Progenitor cell of endocrine pancreas (in vitro differentiated cells): Measurements from ENCODE around the gene MSMO1. TPM values are rescaled to one million over a fixed set of nuclear protein-coding genes. Genes with fewer than 3 reads are reported as not detected.

Source experiments
- DNase-seq: peaks from one replicate; pipeline ENCODE4 v3.0.0; 2021; ENCODE audit warnings: low spot score; ENCODE audit not compliant: unreplicated experiment
- H3K27ac Mint-ChIP-seq: 2 replicates; pipeline ENCODE4 v1.8.0; 2021; ENCODE audit warnings: mild to moderate bottlenecking, moderate library complexity, mixed read lengths
- H3K27me3 Mint-ChIP-seq: 2 replicates; pipeline ENCODE4 v1.8.0; 2021; ENCODE audit warnings: mixed read lengths
- H3K36me3 Mint-ChIP-seq: 2 replicates; pipeline ENCODE4 v1.8.0; 2022; ENCODE audit warnings: mixed read lengths; ENCODE audit not compliant: insufficient read depth
- H3K4me1 Mint-ChIP-seq: 2 replicates; pipeline ENCODE4 v1.8.0; 2021; ENCODE audit warnings: low read depth, mixed read lengths
- H3K4me3 Mint-ChIP-seq: 2 replicates; pipeline ENCODE4 v1.8.0; 2021; ENCODE audit warnings: low read depth, mild to moderate bottlenecking, moderate library complexity, mixed read lengths
- H3K9me3 Mint-ChIP-seq: 2 replicates; pipeline ENCODE4 v1.8.0; 2021; ENCODE audit warnings: low read depth, mixed read lengths
- CTCF ChIP-seq: fragments of 200-600 bp; sonication (generic); IDR thresholded peaks from one replicate; pipeline ENCODE4 v1.5.0; 2021; ENCODE audit warnings: antibody characterized with exemption, mild to moderate bottlenecking; ENCODE audit not compliant: unreplicated experiment
- total RNA-seq: library from RNA; stranded (reverse); gene quantifications from 2 replicates; pipeline ENCODE4 v1.2.1, GENCODE V29; 2021

MSMO1 gene
- total RNA-seq, 1 donor from 2014 or later = 87.1 TPM

- H3K27ac Mint-ChIP-seq = peak overlapping the region; percentile 52
Observed at GRCh38 chr4:165289423-165289785, 38.1 kb upstream of the MSMO1 start.

GRCh38 chr4:165293061-165293460 lies 34.4 kb upstream of the MSMO1 start:
- H3K9me3 Mint-ChIP-seq = no peaks in the 10 kb centered on the region
- DNase-seq = no peak
- no peak for TF ChIP-seq CTCF
- no peak overlapping the region for H3K4me3 Mint-ChIP-seq
- peaks cover 5% of the 10 kb centered on the region for H3K36me3 Mint-ChIP-seq
- no peaks in the 10 kb centered on the region for H3K27me3 Mint-ChIP-seq
- peaks cover 32% of the 10 kb centered on the region for H3K4me1 Mint-ChIP-seq
- H3K27ac Mint-ChIP-seq = no peak overlapping the region

More at GRCh38 chr4:165289423-165289785, 38.1 kb upstream of the MSMO1 start:
- no peak for TF ChIP-seq CTCF
- Mint-ChIP-seq H3K36me3 (peaks cover 11% of the 10 kb centered on the region), H3K27me3 (no peaks in the 10 kb centered on the region), H3K9me3 (peaks cover 4% of the 10 kb centered on the region), H3K4me1 (peaks cover 11% of the 10 kb centered on the region), H3K4me3 (no peak overlapping the region)
- DNase-seq = no peak

DNA sequence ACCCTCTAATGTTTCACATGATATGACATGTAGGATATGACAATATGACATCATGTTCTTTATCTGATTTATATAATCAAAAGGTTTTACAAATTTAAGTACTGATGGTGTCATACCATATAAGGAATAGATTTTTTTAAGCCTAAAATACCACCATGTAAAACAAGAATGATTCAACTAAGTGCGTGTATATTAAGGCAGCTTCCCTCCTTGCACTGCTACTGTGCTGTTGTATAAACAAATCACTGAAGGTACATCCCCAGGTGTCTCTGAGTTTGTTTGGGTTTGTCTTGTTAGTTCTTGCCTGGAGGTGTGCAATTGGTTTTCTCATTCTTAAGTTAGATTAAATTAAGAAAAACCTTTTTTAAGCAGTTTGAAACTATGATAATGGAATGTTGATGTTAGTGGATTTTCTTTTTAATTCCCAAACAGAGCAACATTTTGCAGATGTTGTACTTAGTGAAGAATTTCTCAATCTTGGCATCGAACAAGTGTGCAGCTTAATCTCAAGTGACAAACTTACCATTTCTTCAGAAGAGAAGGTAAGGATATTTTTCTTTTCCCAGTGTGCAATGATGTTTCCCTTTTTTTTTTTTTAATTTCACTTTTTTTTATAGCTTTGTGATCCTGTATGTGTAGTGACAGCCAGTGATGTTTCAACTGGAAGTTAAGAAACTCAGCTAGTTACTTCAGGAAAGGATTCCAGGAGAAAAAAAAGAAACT lies 33.4 kb upstream of the MSMO1 start:
- Mint-ChIP-seq H3K27me3 (no peaks in the 10 kb centered on the region), H3K4me3 (no peak overlapping the region), H3K9me3 (no peaks in the 10 kb centered on the region), H3K27ac (peak overlapping the region; percentile 82), H3K4me1 (peaks cover 27% of the 10 kb centered on the region), H3K36me3 (peaks cover 7% of the 10 kb centered on the region)
- TF ChIP-seq CTCF = no peak
- DNase-seq = no peak

GRCh38 chr4:165294907-165295306 lies 32.6 kb upstream of the MSMO1 start:
- no peaks in the 10 kb centered on the region for H3K27me3 Mint-ChIP-seq
- no peaks in the 10 kb centered on the region for H3K9me3 Mint-ChIP-seq
- no peak overlapping the region for H3K4me3 Mint-ChIP-seq
- peaks cover 9% of the 10 kb centered on the region for H3K36me3 Mint-ChIP-seq
- peaks cover 23% of the 10 kb centered on the region for H3K4me1 Mint-ChIP-seq
- TF ChIP-seq CTCF = no peak
- peak overlapping the region; percentile 82 for H3K27ac Mint-ChIP-seq
- DNase-seq = no peak

DNA sequence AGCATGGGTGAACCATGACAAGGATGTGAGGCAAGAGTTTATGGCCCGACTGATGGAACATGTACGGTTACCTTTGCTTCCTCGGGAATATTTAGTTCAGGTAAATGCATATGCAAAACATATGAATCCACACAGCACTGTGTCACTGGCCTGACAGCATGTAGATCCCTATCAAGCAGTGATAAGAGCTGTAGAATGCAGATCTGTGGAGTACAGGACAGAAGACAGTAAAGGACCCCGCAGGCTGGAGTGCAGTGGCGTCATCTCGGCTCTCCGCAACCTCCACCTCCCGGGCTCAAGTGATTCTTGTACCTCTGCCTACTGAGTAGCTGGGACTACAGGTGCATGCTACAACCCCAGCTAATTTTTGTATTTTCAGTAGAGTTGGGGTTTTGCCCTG lies 29.8 kb upstream of the MSMO1 start:
- H3K9me3 Mint-ChIP-seq = no peaks in the 10 kb centered on the region
- no peak for TF ChIP-seq CTCF
- no peak overlapping the region for H3K4me3 Mint-ChIP-seq
- peaks cover 29% of the 10 kb centered on the region for H3K4me1 Mint-ChIP-seq
- DNase-seq = no peak
- H3K27ac Mint-ChIP-seq = no peak overlapping the region
- H3K36me3 Mint-ChIP-seq = peaks cover 8% of the 10 kb centered on the region
- no peaks in the 10 kb centered on the region for H3K27me3 Mint-ChIP-seq
